Lower leg skin (tissue), 3 donors: Measurements from ENCODE around the gene FBH1.
A peak's percentile ranks its signal among the peaks of the same experiment; 100 is the strongest.

Experiments
- CTCF ChIP-seq, 3 donors: fragments of 450-650 bp; IDR thresholded peaks; one replicate each; pipeline ENCODE4 v1.5.1; 2016; ENCODE audit warnings: antibody characterized with exemption in 3 of 3, mild to moderate bottlenecking in 3 of 3, moderate library complexity in 2 of 3
- POLR2A ChIP-seq, 2 donors: fragments of 450-650 bp; IDR thresholded peaks; one replicate each; pipeline ENCODE4 v1.6.1; 2016 to 2017; ENCODE audit warnings: antibody characterized with exemption in 2 of 2, mild to moderate bottlenecking in 1 of 2, moderate library complexity in 1 of 2

GRCh38 chr10:5873515-5873995 lies 16.5 kb upstream of the FBH1 start:
- TF ChIP-seq POLR2A (IDR thresholded peaks at IDR 0.05) (no peak), CTCF (IDR thresholded peaks at IDR 0.05) (peak in 1 of 3 donors; percentile 86)
